Measurements from ENCODE around the gene LRTM2.
A peak's percentile ranks its signal among the peaks of the same experiment; 100 is the strongest.

Gene LRTM2

GRCh38 chr12:1798641-1799020 lies 21.7 kb upstream of the LRTM2 start:
- no peak for DNase-seq

DNA sequence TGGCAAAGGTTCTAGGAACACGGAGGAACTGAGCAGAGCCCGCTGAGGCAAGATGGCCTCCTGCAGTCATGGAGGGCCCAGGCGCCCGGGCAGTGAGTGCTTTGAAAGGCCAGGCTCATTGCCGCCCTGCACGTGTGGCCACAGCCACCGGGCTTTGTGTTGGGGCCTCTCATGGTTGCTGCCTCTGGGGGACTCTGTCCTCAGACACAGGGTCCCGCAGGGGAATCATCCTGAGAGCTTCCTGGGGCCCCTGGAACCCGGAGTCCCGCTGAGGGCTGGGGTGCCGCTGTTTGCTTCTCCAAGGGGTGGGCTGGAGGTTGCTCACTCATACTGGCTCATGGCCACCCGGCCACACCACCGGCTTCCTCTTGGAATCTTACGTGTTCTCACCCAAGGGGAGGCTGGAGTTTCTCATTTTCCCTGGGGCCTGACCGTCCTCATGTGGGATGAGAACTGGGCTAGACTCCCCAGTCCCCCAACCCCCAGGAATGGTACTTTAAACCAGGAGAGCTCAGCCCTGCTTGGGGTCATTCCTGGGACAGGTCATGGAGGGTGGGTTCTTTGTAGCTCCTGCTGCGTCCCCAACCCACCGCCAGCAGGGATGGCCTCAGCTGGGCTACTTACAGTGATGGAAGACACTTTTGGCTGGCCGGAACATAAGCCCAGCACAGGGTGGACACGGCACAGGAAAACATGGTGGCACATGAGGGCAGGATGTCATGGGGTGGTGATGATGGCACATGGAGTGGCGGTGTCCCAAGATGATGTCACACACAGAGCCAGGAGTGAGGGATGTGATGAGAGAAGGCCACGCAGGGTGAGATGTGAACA lies 21.1 kb upstream of the LRTM2 start:
- no peak for DNase-seq

DNA sequence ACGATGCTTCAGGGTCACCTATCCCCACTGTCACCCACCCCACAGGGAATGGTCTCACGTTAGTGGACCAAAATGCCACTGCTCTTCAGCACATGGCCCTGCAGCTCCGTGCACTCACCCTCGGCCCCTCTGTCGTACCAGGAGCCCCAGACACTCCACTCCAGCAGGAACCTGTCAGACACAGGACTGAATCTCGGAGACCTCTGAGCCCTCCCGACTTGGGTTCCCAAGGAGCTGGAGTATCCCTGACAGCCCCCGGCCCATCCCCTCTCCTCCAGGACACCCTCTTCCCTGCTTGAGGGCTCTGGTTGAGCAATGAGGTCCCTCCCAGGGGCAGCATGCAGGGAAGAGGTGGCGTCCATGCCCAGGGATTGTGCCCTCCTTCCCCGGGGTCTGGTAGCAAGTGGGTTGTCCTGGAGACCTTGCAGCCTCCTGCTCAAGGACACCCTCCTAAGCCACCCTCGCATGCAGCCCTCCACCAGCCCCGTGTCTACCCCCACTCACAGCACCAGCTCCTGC lies 20.4 kb upstream of the LRTM2 start:
- no peak for DNase-seq

DNA sequence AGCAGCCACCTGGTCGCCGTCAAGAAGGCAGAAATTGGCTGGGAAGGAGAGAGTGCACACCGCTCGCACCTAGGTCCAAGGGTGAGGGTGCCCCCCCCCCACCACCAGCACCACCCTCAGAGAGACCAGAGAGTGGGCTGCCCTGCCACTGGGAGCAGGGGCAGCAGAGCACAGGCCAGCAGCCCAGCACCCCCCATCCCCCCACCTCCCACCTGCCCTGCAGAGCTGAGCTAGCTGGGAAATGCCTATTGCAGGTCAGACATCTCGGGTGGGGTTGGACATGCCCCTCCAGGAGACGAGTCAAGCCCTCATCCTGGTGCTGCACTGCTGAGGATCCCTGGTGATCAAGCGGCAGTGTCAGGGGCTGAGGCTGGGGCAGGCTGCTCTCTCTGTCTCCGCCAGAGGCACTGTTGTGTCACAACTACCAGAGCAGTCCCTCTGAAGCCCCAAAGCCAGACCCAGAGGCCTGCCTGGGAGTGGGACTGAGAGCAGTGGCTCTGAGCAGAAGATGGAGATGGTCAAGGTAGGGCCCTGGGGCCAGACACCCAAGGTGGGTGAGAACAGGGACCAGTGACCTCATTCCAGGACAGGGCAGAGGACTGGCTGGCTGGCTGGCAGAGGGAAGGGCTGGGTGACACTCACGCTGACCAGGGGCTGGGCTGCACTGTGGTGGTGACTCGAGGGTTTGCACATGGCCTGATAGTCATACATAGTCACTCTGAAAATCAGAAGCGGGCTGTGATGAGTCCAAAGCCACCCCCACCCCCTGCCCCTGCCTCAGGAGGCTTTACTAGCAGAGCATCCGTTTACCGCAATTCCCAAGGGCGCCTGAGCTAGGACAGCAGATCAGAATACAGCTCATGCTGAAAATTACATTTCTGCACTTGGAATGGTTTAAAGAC lies 19.7 kb upstream of the LRTM2 start:
- DNase-seq = no peak

DNA sequence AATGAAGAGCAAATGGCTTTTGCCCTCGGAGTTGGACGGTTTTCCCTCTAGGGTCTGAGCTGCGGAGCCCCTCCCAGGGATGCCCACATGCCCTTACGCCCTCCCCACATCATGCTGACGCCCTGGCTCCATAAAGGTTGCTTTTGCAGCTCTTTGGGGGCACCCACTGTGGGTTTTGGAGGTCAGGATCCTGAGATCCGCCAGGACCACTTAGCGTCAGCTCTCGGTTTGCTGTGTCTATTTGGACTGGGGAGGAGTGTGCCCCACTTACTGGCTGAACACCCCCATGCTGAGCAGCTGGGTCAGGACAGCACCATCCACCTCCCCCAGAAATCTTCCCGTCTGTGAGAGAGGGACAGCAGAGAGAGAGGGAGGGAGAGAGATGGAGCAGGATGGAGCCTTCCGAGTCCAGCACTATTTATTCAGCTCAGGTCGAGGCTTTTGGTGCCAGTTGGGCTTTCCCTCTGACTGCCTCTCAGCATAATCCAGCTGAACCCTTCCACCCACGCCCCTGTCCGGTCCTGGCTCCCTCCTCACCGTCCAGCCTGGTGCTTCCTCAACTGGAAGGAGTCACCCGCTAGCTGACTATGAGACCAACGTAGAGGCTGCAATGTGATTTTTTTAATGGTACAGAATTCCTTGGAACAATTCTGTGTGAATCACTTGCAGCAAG lies 18.9 kb upstream of the LRTM2 start:
- DNase-seq = no peak

DNA sequence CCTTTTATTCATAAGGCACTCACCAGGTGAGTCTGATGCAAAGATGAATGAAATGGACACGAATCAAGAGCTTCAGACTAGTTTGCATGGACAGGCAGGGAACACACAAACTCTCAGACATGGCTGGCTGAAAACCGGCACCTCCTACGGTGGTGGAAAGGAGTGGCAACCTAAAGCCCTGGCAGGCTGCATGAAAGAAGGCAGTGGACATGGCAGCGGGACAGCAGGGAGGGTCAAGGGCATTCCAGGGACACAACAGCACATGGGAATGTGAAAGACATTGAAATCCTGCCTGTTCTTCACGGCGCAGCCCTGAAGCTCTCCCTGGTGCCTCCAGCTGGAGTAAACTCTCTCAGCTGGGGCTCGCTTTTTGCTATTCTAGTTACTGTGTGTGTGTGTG lies 16.6 kb upstream of the LRTM2 start:
- no peak for DNase-seq

DNA sequence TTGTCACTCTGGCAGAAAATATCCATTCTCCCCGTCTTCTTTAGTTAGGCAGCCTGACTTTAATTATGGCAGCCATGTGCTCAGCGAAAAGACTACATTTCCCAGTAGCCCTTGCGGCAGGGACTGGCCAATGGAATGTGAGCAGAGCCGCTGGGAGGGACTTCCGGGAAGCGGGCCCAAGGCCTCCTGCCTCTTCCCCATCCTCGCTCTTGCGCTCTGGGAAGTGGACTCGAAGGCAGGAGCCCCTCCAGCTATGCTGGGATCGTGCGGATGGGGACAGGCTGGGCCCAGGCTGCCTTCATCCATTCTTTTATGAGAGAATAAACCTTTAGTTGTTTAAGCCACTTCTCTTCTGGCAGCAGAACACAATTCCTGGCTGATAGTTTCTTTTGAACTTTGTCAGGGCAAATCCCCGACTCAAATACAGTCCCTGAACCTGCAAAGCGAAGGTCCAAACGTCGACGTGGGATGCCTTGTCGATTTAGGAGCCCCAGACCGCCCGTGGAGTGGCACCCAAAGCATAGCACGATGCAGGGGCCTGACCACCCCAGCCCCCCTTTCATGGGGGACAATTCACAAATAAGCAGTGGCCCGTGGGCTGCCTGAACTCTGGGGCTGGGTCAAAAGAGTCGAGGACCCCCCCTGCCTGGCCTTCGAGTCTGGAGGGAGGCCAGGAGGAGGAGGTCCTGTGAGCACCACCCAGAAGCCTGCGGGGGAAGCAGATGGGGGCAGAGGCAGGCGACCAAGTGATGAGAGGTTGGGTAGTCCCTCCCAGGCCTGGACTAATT lies 15.6 kb upstream of the LRTM2 start:
- peak; percentile 89 for DNase-seq

- no peak for DNase-seq
These were observed 14.8 kb upstream of the LRTM2 start for GRCh38 chr12:1805441-1806081.

- no peak for DNase-seq
These were observed 13.9 kb upstream of the LRTM2 start for GRCh38 chr12:1806301-1807086.

DNA sequence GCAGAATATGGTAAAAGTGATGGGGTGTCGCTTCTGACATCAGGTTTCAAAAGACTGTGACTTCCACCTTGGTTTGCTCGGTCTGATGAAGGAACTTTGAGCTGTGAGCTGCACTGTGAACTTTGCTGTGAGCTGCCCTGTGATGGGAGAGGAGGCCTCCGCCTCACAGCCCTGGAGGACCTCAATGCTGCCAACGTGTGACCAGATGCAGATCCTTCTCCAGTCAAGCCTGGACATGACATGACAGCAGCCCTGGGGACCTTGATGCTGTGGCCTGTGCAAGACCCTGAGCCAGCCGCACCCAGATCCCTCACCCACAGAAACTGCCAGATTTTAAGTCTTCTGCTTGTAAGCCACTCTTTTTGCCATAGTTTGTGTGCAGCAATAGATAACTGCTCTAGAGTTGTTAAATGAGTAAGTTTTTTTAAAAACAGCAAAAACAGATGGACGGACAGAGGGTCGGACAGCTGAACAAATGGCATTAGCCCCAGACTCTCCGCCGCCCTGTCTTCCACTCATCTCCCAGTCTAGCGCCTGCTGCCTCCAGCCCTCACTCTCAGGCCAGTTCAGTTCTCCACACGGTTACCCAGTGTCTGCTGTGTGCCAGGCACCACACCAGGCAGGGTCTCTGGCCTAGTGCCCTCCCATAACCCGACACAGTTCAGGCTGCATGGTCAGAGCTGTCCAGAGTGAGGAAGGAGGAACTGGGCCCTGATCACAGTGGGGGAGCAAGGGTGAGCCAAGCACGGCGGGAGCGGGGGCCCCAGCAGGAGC lies 13.1 kb upstream of the LRTM2 start:
- DNase-seq = no peak

GRCh38 chr12:1808036-1808797 lies 12.1 kb upstream of the LRTM2 start:
- no peak for DNase-seq

DNA sequence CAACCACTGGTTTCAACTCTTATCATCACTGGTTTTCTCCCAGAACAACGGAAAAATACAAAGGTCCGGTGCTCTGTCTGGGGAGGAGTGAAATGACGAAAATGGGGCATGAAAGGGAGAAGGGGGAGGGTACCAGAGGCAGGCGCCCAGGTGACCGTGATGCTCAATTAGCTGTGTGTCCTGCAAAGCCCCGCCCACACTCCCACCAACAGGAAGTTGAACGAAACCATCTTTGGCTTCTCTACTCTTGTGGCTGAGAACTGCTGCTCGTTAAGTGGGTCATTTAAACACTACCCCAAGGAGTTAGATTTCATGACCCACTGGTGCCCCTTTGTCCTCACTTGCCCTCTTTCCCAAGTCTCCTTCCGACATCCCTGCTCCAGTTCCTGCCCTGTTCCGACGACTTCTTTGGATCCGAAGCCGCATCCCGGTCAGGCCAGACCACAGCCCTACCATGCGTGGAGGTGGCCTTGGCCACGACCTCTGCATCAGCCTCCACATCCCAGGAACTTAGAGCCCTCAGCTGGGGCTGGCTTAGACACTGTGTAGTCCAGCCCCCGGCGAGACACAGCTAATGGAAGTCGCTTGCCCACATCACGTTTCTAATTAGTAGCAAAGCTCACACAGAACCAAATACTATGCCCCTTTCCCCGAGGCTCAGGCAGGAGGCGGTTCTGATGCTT lies 11.4 kb upstream of the LRTM2 start:
- DNase-seq = no peak

- no peak for DNase-seq
These were observed 10.7 kb upstream of the LRTM2 start for GRCh38 chr12:1809591-1810190.

GRCh38 chr12:1810201-1810930 lies 10.0 kb upstream of the LRTM2 start:
- peak; percentile 29 for DNase-seq

DNA sequence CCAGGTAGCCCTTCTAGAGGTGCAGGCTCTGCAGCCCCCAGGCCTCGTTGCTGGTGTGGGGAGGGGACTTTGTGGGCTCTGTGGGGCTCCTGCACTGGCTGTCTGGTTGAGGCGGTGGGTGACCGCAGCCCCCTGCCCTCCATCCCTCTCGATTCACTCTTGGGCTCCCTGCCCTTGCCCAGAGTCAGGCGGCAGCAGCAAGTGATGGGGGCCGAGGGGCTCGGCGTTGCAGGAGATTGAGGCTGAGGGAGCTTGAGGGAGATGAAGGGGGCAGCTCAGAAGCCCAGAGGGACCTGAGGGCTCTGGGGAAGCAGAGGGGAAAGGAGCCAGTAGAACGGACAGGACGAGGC lies 9.5 kb upstream of the LRTM2 start:
- DNase-seq = no peak

DNA sequence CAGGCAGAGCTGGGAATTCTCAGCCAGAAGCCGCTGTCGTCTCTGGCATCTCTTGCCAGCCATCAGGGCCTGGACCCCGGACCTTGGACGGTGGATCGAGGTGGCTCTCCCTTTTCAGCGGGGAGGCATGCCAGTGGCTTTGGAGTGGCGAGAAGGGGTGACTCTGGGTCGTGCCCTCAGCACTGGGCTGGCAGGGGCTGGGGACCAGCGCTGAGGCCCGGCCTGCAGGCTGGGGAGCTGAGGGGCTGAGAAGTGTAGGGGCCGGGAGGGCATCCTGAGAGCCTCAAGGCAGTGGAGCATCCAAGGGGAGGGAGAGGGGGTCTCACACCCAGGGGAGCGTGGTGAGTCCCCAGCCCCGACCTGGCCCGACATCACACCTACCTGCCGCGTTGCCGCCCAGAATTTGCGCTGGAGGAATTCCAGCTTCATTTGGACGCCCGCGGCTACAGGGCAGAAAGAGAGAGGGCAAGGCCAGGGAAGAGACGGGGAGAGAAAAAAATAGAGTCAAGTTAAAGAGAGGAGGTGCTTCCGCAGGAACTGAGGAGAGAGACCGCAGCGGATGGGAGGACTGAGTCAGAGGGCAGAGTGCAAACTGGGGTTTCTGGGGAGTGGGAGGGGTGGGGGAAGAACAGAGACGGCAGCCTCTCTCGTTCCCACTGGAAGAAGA lies 9.0 kb upstream of the LRTM2 start:
- DNase-seq = peak; percentile 38

GRCh38 chr12:1811948-1812291 lies 8.4 kb upstream of the LRTM2 start:
- DNase-seq = no peak

Data from EL (cell line).